ENCODE data around the gene ABCB4.

ABCB4 gene

DNA sequence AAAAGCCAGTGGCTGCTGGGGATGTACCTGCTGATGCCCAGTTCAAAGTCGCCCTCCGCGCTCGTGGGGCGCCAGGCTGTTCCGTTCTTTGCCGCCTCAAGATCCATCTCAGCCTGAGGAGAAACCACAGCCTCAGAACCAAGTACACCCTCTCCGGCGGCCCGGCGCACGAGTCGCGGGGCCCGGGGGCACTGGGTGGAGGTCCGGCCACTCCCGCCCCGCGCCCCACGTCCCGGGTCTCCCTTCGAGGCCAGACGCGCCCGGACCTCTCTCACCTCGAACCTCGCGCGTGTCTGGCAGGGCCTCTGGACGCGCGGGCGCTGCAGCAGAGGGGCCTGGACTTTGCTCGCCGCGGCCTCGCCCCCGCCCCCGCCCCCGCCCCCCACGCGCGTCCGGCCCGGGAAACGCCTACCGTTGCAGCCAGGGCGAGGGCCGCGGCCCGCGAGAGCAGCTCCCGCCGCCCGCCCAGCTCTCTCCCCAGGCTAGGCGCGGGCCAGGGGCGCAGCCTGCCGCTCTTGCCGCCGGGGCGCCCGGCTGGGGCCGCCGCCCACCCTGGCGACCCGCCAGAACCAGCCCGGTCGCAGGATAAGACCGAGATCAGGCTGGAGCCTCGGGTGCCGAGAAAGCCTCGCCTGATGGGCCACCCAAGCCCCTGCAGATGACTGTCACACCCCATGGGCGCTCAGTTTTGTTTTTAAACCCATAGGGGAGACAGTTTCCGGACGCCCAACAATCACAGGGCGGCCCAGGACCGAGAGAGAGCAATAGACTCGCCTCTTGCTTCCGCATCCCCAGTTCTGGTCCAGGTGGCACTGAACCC, at the start of gene ABCB4:
ABCB4 (minus strand) TSS at position 322 of the 820 bp plus-strand sequence; CDS start at position 107, 215 bp downstream.
- DNase-seq, result peak; percentile 1

GRCh38 chr7:87518735-87519134, 43.3 kb upstream of the ABCB4 start:
- no peak for DNase-seq

- DNase-seq, result no peak
Measured at GRCh38 chr7:87517891-87518290, 42.4 kb upstream of the ABCB4 start.

DNA sequence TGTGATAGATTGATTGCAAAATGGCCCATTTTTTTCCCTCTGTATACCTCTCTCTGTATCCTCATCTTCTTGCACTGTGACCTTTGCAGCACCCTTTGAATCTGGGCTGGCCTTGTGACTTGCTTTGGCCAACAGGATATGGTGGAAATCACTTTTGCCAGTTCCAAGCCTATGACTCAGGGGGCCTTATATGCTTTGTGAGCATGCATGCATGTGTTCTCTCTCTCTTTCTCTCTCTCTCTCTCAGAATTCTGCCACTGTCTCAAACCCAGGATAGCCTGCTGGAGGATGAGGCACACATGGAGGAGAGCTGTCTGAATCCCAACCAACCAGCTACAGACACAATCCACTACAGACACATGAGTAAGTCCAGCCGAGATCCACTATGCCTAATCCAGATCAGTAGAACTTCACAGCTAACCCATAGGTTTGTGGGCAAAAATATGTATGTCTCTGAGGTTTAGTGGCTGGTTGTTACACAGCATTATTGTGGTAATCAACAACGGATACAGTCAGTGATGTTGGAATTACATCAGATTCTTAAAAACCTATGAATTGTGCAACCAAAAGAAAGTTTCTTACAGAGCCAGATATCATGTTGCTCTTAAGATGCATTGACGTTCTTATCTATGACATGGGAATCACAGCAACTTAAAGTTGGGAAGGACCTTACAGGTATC, 41.8 kb upstream of the ABCB4 start:
- no peak for DNase-seq

- no peak for DNase-seq
Measured at GRCh38 chr7:87513735-87514335, 38.4 kb upstream of the ABCB4 start.

DNA sequence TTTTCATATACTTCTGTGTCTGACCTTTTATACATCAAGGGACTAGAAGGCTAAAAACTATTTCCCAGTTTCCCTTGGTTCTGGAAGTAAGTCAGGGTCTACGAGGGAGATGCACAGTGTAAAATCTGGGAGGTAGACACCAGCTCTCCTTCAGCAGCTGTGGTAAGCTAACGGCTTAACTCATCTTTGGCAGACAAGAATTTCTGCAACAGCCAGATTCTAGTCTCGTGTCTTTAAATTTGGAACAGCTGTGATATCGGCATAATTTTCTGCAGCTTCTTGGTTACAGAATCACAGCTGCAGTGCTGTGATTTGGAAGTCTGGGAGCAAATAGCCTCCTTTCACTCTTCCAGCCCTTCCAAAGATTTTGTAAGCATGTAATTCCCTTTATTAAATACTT, 37.4 kb upstream of the ABCB4 start:
- DNase-seq, result no peak

- DNase-seq, result no peak
Measured at GRCh38 chr7:87511510-87511909, 36.0 kb upstream of the ABCB4 start.

- no peak for DNase-seq
Measured at GRCh38 chr7:87510411-87510875, 35.0 kb upstream of the ABCB4 start.

DNA sequence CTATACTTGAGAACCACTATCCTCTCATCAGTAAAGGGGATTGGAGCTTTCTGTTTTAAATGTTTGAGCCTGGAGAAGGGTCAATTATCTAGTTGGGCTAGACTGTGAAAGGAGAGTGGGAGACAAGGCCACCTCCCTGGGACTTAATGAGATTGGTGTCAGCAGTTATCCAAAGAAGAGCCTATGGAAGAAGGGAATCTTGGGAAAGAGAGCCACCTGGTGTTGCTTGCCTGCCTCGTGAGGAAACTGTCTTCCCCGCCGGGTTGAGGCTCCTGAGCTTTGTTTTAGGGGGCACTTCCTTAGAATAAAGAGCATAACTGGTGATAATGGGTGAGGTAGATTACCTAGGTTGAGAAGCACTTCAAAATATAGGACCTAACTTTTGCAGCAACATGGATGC, 32.0 kb upstream of the ABCB4 start:
- DNase-seq, result no peak

DNA sequence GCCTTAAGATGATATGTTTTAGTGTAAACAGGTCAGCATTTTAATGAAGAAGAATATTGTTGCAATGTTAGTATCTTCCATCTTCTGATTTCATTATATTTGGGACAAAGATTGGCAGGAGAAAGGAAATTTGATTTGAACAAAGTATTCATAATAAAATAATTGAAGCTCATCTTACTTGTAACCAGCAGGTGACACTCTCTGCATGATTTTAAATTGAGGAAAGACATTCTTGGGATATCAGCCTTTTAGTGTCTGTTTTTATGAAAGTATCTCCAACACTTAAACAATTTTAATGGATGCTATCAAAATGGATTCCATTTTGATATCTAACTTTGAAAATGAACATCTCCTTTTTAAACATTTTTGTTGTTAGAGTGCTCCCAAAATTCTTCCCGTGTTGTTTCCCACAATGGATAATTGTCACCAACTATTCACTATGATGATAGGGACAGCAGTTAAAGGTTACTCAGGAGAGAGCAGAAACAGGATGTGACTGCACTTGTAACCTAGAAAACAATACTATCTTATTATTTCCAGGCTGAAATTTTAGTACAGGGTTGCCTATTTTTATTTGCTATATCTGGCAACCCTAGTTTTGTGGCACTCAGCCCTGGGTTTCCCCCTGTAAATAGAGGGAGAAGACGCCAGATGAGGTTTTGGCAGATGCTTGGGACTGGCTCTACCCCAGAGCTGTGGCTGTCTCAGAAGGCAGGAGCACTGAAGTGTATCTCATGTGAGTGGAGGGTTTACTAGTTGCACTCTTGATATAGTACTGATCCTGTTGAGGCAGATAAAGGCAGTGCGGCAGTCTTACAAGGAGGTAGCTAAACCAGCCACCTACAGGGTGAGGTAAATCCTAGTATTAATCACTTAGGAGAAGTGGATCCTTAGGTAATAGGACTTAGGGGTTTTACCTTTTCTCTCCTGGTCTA, 31.0 kb upstream of the ABCB4 start:
- no peak for DNase-seq

DNA sequence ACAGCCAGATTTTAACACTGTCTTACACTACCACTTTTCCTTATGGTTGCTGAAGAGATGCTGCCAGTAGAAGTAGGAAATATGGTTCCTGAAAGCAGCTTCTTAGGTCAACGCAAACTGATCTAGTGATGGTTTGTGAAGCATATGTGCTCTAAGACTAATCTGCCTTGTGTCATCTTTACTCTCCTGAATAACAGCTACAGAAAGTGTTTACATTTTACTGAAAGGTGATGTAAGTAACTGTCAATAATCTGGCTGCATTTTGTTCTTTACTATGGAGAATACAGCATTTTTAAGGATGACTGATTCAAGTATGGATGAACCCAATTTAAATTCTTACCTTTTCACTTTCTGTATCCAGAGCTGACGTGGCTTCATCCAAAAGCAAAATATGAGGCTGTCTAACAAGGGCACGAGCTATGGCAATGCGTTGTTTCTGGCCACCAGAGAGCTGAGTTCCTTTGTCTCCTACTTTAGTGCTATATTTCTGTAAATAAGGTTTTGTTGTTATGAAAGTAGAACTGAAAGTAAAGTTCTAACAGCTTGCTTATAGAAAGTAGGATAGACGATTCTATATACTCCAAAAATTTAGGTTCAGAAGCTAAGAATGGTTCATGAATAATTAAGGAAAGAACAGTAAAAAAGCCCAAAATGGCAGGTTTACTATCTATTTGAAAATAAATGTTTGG, 30.2 kb upstream of the ABCB4 start:
- no peak for DNase-seq

DNA sequence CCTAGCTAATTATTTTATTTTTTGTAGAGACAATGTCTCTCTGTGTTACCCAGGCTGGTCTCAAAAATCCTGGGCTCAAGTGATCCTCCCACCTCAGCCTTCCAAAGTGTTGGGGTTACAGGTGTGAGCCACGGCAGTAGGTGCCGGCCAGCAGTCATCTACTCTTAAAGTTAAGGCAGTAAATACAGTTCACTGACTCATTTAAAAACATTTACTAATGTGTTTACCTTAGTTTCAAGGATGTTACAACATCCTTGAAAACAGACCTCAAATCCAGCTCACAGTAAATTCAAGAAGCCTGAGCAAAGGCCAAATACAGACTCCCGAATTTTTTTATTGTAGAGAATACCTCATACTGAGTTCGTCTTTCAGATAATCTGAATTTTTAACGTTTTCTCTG, 29.6 kb upstream of the ABCB4 start:
- no peak for DNase-seq

DNA sequence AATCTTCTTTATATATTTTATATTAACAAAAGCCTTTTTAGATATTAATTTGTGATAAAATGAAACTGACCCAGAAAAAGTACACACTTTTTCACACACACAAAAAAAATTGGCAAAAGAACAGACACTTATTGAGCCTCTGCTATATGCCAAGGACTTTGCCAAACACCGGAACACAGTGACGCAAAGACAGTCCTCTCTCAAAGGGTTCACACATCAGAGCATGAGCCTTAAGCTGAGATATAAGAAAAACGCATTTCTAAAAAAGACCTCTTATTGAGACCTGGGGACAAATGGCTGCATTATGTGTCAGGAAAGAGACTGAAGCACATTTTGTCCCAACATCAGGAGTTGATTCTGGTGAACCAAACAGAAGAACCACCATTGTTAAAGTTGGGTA, 24.0 kb upstream of the ABCB4 start:
- DNase-seq, result no peak

DNA sequence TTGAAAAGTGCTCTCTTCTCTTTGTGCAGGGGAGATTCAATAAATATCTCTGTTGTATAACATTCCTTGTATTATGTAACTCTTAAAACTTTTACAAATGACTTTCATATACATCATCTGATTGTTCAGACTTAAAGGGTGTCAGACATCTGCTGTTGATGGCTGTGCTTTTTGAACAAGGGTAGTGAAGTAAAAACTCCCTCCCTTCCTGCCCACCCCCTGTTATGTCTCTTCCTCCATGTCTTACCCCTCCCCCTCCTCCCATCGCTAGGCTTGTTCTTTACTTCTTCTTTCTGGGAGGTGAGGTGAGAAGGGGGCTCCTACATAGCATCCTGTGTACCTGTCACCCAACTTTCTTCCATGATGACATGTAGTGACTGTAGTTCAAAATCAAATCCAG, 23.4 kb upstream of the ABCB4 start:
- no peak for DNase-seq

DNA sequence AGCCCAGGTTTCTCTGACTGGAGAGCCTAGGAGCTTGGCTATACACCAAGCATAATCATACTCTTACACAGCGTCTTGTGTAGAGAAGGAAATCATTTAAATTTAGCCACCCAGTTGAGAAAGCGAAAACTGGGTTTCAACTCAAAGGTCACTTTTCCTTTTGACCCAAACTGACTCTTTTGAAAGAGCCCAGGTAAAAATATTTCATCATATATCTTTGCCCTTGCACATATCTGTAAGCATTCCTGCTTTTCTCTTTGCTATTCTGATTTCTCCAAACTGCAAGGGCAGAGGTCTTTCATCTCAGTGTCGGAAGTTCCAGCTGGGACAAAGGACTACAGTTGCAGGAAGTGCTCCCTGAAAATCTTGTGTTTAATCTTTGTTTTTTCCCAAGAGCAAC, 22.0 kb upstream of the ABCB4 start:
- DNase-seq, result no peak

- no peak for DNase-seq
Measured at GRCh38 chr7:87495366-87495765, 19.9 kb upstream of the ABCB4 start.

DNA sequence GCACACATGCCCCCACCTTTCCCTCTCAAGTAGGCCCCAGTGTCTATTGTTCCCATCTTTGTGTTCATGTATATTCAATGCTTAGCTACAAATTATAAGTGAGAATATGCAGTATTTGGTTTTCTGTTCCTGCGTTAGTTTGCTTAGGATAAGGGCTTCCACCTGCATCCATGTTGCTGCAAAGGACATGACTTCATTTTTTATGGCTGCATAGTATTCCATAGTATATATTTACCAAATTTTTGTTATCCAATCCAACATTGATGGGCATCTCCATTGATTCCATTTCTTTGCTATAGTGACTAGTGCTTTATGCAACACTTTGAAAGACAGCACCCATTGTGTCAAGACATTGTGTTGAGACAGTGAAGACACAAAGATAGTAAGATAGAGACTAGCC, 19.0 kb upstream of the ABCB4 start:
- no peak for DNase-seq

DNA sequence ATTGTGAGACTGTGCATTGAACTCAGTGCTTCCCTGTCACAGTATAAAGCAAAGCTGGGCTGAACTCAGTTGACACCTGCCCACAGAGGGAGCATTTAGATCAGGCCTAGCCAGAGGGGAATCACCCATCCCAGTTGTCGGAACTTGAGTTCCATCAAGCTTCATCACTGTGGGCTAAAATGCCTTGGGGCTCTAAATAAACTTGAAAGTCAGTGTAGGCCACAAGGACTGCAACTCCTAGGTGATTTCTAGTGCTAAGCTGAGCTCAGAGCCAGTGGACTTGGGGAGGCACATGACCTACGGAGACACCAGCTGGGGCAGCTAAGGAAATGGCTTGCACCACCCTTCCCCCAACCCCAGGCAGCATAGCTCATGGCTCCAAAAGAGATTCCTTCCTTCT, 7.7 kb upstream of the ABCB4 start:
- no peak for DNase-seq

- DNase-seq, result no peak
Measured at GRCh38 chr7:87482115-87482514, 6.6 kb upstream of the ABCB4 start.

DNA sequence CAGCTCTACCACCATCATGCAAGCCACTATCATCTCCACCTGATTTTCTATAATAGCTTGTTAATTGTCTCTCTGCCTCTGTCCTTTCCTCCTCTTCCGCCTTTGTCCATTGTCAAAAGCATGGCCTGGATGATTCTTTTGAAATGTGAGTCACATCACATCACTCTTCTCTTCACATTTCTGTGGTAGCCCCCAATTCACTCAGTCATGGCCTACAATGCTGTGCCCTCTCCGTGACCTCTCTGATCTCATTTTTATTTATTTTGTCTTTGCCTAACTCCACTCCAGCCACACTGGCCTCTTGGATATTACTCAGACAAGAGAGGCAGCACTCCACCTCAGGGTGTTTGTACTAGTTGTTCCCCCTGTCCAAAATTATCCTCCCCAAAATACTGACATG, 4.9 kb upstream of the ABCB4 start:
- DNase-seq, result no peak

- no peak for DNase-seq
Measured at GRCh38 chr7:87479951-87480350, 4.5 kb upstream of the ABCB4 start.

- no peak for DNase-seq
Measured at GRCh38 chr7:87476179-87476557, 688 bp upstream of the ABCB4 start.
